ENCODE measurements around the gene LMX1B.

- TF ChIP-seq CTCF (optimal IDR thresholded peaks at IDR 0.05 in 1 of 3, IDR thresholded peaks at IDR 0.05 in 1 of 3, conservative IDR thresholded peaks at IDR 0.05 in 1 of 3; ENCODE audit: extremely low read depth in 1 of 3, insufficient read depth in 2 of 3, low read length in 3 of 3) = no peak
- TF ChIP-seq EZH2 (IDR thresholded peaks at IDR 0.05; ENCODE audit: low read length) = no peak
Measured at GRCh38 chr9:126682113-126682810, 68.5 kb downstream of the LMX1B start.
